Astrocyte of the cerebellum (primary cell): Measurements from ENCODE around the gene TAF4B.

Source experiments
- DNase-seq: peaks from one replicate; pipeline ENCODE4 v3.0.0-alpha.2; 2011; ENCODE audit warnings: low read depth
- H3K4me3 ChIP-seq: 2 replicates; pipeline ENCODE4 v1.5.1; 2011; ENCODE audit warnings: mild to moderate bottlenecking, low read depth, low read length, moderate library complexity
- CTCF ChIP-seq: IDR thresholded peaks from 2 replicates; pipeline ENCODE4 v1.5.1; 2012; ENCODE audit warnings: low read length, low read depth, moderate library complexity, mild to moderate bottlenecking; ENCODE audit errors: missing control alignments
- in situ Hi-C: cut with HindIII; loops from 2 replicates; pipeline ENCODE4 v1.10.0; 2017; ENCODE audit warnings: low sequenced_read_pairs

Gene TAF4B

GRCh38 chr18:26424428-26425147 lies 198.3 kb downstream of the TAF4B start:
- TF ChIP-seq CTCF = no peak
- DNase-seq = no peak
- in situ Hi-C loops = no loop called here
- no peak overlapping the region for H3K4me3 ChIP-seq

DNA sequence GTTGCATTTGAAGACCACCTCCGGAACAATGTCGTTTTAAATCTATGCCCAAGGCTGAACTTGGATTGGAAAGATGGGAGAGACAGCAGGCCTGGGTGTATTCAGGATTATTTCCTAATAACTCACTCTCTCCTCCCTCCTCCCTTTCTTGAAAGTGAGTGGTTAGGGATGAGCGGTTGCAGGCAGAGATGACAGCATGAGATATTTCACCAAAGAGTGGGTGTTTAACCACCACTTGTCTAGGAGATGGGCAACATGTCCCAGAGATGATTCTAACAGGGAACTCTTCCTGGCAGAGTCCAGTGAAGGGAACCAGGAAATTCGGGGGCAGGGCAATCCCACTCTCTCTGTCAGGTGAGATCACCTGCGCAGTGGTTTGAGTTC lies 198.9 kb downstream of the TAF4B start:
- TF ChIP-seq CTCF = no peak
- DNase-seq = no peak
- H3K4me3 ChIP-seq = no peak overlapping the region
- in situ Hi-C loops = no loop called here

GRCh38 chr18:26429535-26430226 lies 203.4 kb downstream of the TAF4B start:
- TF ChIP-seq CTCF = no peak
- in situ Hi-C loops = no loop called here
- DNase-seq = peak; percentile 57
- no peak overlapping the region for H3K4me3 ChIP-seq

GRCh38 chr18:26432651-26433424 lies 206.6 kb downstream of the TAF4B start:
- DNase-seq = no peak
- no peak for TF ChIP-seq CTCF
- in situ Hi-C loops = no loop called here
- no peak overlapping the region for H3K4me3 ChIP-seq

- no peak overlapping the region for H3K4me3 ChIP-seq
- no peak for DNase-seq
- TF ChIP-seq CTCF = no peak
- in situ Hi-C loops = no loop called here
These were observed 208.6 kb downstream of the TAF4B start for GRCh38 chr18:26434887-26435286.

DNA sequence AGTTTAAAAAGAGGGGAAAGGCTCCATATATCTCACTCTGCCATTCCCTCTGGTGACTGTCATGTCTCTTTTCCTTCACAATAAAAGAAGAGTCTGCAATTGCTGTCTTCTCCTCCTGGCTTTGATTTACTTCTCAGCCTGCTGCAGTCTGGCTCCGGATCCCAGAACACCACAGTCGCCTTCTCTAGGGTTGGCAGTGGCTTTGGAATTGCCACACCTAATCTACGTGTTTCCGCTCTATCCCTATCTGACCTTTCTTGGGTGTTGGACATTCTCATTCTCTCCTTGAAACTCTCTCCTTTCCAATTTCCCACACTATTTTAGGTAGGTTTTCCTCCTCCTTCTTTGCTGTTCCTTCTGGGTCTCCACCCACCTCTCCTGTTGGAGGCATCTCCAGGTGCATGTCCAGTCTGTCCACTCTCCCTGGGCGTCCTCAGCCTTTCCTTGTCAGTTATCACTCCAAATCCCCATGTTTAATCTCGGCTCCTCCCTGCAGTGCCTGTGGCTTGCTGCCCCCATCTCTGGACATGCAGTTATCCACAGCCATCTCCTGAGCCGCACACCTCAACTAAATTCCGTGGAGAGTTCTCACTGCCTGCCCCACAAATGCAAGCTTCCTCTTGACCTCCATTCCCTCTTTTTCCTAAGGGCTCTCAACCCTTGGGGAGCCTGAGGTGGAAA lies 209.3 kb downstream of the TAF4B start:
- no peak overlapping the region for H3K4me3 ChIP-seq
- in situ Hi-C loops = no loop called here
- no peak for DNase-seq
- TF ChIP-seq CTCF = no peak
